ENCODE results near the gene ZNF304. TPM values are rescaled to one million over a fixed set of nuclear protein-coding genes. Genes with fewer than 3 reads are reported as not detected.
A peak's percentile ranks its signal among the peaks of the same experiment; 100 is the strongest.

Gene ZNF304
- total and polyA plus RNA-seq, 2 of the 13 experiments (the other 11 are each of a cell fraction or from before 2014, with no cell fraction given), result 3.4 to 8.0 TPM

DNA sequence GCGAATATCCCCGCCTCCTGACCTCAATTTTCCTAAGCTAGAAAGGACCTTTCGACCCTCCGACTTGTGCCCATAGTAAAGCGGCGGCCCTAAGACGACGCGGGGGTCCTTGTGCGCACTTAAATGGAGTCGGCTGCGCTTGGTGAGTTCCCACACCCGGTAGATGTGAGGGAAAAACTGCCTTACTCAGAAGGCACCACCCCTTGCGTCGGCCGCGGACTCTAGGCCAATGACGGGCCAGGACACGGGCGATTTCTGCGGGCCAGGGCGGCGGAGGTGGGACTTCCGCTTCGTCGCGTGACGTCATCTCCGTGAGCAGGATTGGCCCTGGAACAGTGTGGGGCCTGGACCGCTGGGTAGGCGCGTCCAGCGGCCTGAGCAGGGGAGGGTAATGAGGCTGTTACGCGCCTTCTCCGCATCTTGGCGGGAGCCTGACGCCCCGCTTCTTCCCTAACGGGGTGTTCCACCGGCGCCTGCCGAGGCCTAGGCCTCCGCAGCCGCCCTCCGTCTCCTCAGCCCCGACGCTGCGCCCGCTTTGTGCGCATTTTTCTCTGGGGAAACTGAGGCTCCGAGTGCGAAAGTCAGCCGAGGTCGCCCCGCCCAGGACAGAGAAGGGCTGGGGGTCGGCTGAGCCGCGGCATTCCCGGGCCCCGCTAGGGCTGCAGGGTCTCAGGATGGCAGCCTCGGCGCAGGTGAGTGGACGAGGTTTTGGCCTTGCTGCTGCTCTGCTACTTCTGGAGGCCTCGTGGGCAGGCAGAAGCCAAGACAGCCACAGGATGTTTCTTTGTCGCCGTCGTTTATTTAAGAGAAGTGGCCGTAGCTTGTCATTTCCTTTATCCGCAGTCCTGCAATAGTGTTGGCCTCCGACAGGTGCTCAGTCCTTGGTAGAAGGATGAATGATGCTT, 30.6 kb upstream of the ZNF304 start, which contains the start of gene ZNF543 (continued):
- no peak; the same call in 1 of the 2 replicates for TF ChIP-seq SALL2 (CRISPR knock-in tag; IDR thresholded peaks at IDR 0.05)
- TF ChIP-seq ATF4 (CRISPR knock-in tag; IDR thresholded peaks at IDR 0.05), result 0 out of 4 replicates have a peak, but pooled peaks of 1 of the 2 experiments have one; percentile 41
- peak; percentile 65; the same call in 1 of the 2 replicates for TF ChIP-seq EED (CRISPR knock-in tag; IDR thresholded peaks at IDR 0.05)
- TF ChIP-seq ZBTB21 (CRISPR knock-in tag; IDR thresholded peaks at IDR 0.05), result peak; percentile 81; the same call in 1 of the 2 replicates
- TF ChIP-seq ZNF251 (CRISPR knock-in tag; IDR thresholded peaks at IDR 0.05), result no peak
- peak; percentile 48 for TF ChIP-seq CEBPG (CRISPR knock-in tag; IDR thresholded peaks at IDR 0.05)
- TF ChIP-seq ZNF792 (CRISPR knock-in tag; IDR thresholded peaks at IDR 0.05), result 0 out of 2 replicates have a peak, but pooled peaks have one; percentile 44
- TF ChIP-seq AGO2 (optimal IDR thresholded peaks at IDR 0.05; ENCODE audit: low read depth, low read length), result peak; percentile 44
- TF ChIP-seq FOXK1 (CRISPR knock-in tag; IDR thresholded peaks at IDR 0.05; ENCODE audit: borderline replicate concordance, low read depth), result peak; percentile 37; the same call in 1 of the 2 replicates
- TF ChIP-seq, protein P1, sequence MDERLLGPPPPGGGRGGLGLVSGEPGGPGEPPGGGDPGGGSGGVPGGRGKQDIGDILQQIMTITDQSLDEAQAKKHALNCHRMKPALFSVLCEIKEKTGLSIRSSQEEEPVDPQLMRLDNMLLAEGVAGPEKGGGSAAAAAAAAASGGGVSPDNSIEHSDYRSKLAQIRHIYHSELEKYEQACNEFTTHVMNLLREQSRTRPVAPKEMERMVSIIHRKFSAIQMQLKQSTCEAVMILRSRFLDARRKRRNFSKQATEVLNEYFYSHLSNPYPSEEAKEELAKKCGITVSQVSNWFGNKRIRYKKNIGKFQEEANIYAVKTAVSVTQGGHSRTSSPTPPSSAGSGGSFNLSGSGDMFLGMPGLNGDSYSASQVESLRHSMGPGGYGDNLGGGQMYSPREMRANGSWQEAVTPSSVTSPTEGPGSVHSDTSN (CRISPR knock-in tag; IDR thresholded peaks at IDR 0.05), result no peak
- peak; percentile 98 for TF ChIP-seq HNRNPLL (IDR thresholded peaks at IDR 0.05; ENCODE audit: low read depth, low read length, poor library complexity, severe bottlenecking)
- TF ChIP-seq HNRNPL (IDR thresholded peaks at IDR 0.05; ENCODE audit: low read depth, low read length), result 0 out of 2 replicates have a peak, but pooled peaks have one; percentile 33
- peak; percentile 59; the same call in 1 of the 2 replicates for TF ChIP-seq KLF6 (CRISPR knock-in tag; IDR thresholded peaks at IDR 0.05)
- TF ChIP-seq KLF12 (CRISPR knock-in tag; IDR thresholded peaks at IDR 0.05; ENCODE audit: borderline replicate concordance), result no peak
- TF ChIP-seq NFE2 (CRISPR knock-in tag; IDR thresholded peaks at IDR 0.05), result no peak
- TF ChIP-seq RFX5 (IDR thresholded peaks at IDR 0.05; ENCODE audit: low read depth, low read length), result peak; percentile 71
- 0 out of 2 replicates have a peak, but pooled peaks have one; percentile 16 for TF ChIP-seq NRL (CRISPR knock-in tag; IDR thresholded peaks at IDR 0.05; ENCODE audit: borderline replicate concordance)
- TF ChIP-seq, protein P2, sequence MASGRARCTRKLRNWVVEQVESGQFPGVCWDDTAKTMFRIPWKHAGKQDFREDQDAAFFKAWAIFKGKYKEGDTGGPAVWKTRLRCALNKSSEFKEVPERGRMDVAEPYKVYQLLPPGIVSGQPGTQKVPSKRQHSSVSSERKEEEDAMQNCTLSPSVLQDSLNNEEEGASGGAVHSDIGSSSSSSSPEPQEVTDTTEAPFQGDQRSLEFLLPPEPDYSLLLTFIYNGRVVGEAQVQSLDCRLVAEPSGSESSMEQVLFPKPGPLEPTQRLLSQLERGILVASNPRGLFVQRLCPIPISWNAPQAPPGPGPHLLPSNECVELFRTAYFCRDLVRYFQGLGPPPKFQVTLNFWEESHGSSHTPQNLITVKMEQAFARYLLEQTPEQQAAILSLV (CRISPR knock-in tag; IDR thresholded peaks at IDR 0.05; ENCODE audit: borderline replicate concordance), result no peak
- peak; percentile 72; the same call in 1 of the 2 replicates for TF ChIP-seq ZNF350 (CRISPR knock-in tag; IDR thresholded peaks at IDR 0.05; ENCODE audit: borderline replicate concordance, low read depth)
- no peak for TF ChIP-seq THRA (CRISPR knock-in tag; IDR thresholded peaks at IDR 0.05; ENCODE audit: borderline replicate concordance)
- 0 out of 2 replicates have a peak, but pooled peaks have one; percentile 33 for TF ChIP-seq ZNF136 (CRISPR knock-in tag; IDR thresholded peaks at IDR 0.05; ENCODE audit: low read depth)
- peak; percentile 86 for TF ChIP-seq JUND (CRISPR knock-in tag; IDR thresholded peaks at IDR 0.05)
- TF ChIP-seq SIN3A (IDR thresholded peaks at IDR 0.05; ENCODE audit: borderline replicate concordance, low read depth, low read length), result 0 out of 2 replicates have a peak, but pooled peaks have one; percentile 32
- peak; percentile 70 for TF ChIP-seq TFDP2 (CRISPR knock-in tag; IDR thresholded peaks at IDR 0.05)

Measured in HepG2 (cell line).